ENCODE data around the gene KCNA2. TPM values are rescaled to one million over a fixed set of nuclear protein-coding genes. Genes with fewer than 3 reads are reported as not detected.

Gene KCNA2
- total and polyA plus RNA-seq, 2 donors (not counting 1 experiment from before 2014, with no cell fraction given), result 0.39 to 0.59 TPM

DNA sequence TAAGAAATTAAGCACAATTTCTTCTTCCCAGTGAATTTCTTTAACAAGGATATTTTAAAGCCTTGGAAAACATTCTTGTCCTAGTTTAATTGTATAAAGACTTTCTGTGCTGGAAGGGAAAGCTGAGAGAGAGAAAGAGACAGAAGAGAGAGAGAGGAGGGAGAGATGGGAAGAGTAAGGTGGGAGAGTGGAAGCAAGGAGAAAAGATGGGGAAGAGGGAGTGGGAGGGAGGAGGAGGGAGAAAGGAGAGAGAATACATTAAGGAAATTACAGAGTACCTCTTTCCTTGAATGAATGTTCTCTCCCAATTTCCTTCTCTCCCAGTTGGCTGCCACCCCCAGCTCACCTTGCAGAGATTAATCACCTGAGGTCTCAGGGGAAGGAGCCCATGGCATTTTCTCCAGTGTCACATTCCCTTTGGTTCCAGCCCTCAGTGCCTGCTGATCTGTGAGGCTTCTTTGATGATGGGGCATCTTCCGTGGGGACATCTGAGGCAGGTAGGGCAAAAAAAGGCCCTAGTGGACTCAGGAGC, 54.8 kb downstream of the KCNA2 start:
- H3K4me1 Mint-ChIP-seq, result peaks cover 4% of the 10 kb centered on the region
- intact Hi-C loops (cut with micrococcal nuclease), result no loop called here
- ATAC-seq (ENCODE audit: low read depth), result no peak
- Histone ChIP-seq H3K27ac (ENCODE audit: low read length in 2 of 2) (no peak overlapping the region), H2AFZ (ENCODE audit: insufficient read depth, low read depth, low read length, poor library complexity, severe bottlenecking) (no peak overlapping the region), H3K4me1 (ENCODE audit: control insufficient read depth in 2 of 2, insufficient read depth in 2 of 2, low read length in 2 of 2) (peaks cover 9 to 12% of the 10 kb centered on the region in 2 donors), H3K4me2 (replicated peaks; ENCODE audit: low read depth, low read length, poor library complexity, severe bottlenecking) (no peak overlapping the region), H3K27me3 (replicated peaks in 1 of 4; ENCODE audit: control extremely low read depth in 1 of 4, control insufficient read depth in 3 of 4, insufficient read depth in 4 of 4, low read length in 3 of 4) (peaks cover 0 to 50% (median 21%) of the 10 kb centered on the region in 4 experiments), H3K9me3 (ENCODE audit: control extremely low read depth in 1 of 3, control insufficient read depth in 2 of 3, insufficient read depth in 1 of 3, low read length in 2 of 3) (peaks cover 0 to 3% (median 0%) of the 10 kb centered on the region in 3 donors), H4K20me1 (ENCODE audit: control insufficient read depth, insufficient read depth, low read length, poor library complexity, severe bottlenecking) (no peaks in the 10 kb centered on the region), H3K9ac (ENCODE audit: low read length) (no peak overlapping the region), H3K36me3 (replicated peaks in 1 of 2; ENCODE audit: control extremely low read depth in 1 of 2, control insufficient read depth in 1 of 2, extremely low read depth in 1 of 2, insufficient read depth in 2 of 2, low read length in 1 of 2) (no peaks in the 10 kb centered on the region), H3K79me2 (ENCODE audit: control insufficient read depth, insufficient read depth, low read length) (no peaks in the 10 kb centered on the region), H3K4me3 (ENCODE audit: control extremely low read depth in 1 of 5, extremely low read depth in 1 of 5, insufficient read depth in 1 of 5, low read depth in 2 of 5, low read length in 4 of 5) (no peak overlapping the region)
- POLR2A ChIA-PET, result no interaction called here
- CTCF ChIA-PET, result no interaction called here
- peaks cover 74% of the 10 kb centered on the region for H3K27me3 Mint-ChIP-seq
- H3K27ac Mint-ChIP-seq, result no peak overlapping the region
- H3K4me3 Mint-ChIP-seq, result no peak overlapping the region
- no peaks in the 10 kb centered on the region for H3K9me3 Mint-ChIP-seq (ENCODE audit: insufficient read depth)
- no peak for TF ChIP-seq EZH2 (IDR thresholded peaks at IDR 0.05; ENCODE audit: borderline replicate concordance, insufficient read depth, low read depth, low read length, poor library complexity, severe bottlenecking)
- TF ChIP-seq, protein P1, sequence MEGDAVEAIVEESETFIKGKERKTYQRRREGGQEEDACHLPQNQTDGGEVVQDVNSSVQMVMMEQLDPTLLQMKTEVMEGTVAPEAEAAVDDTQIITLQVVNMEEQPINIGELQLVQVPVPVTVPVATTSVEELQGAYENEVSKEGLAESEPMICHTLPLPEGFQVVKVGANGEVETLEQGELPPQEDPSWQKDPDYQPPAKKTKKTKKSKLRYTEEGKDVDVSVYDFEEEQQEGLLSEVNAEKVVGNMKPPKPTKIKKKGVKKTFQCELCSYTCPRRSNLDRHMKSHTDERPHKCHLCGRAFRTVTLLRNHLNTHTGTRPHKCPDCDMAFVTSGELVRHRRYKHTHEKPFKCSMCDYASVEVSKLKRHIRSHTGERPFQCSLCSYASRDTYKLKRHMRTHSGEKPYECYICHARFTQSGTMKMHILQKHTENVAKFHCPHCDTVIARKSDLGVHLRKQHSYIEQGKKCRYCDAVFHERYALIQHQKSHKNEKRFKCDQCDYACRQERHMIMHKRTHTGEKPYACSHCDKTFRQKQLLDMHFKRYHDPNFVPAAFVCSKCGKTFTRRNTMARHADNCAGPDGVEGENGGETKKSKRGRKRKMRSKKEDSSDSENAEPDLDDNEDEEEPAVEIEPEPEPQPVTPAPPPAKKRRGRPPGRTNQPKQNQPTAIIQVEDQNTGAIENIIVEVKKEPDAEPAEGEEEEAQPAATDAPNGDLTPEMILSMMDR (IDR thresholded peaks at IDR 0.05), result no peak
- no peak for DNase-seq
- 86% methylated on average over 1 of the region's 1 CpG for WGBS (ENCODE audit: insufficient coverage)

DNA sequence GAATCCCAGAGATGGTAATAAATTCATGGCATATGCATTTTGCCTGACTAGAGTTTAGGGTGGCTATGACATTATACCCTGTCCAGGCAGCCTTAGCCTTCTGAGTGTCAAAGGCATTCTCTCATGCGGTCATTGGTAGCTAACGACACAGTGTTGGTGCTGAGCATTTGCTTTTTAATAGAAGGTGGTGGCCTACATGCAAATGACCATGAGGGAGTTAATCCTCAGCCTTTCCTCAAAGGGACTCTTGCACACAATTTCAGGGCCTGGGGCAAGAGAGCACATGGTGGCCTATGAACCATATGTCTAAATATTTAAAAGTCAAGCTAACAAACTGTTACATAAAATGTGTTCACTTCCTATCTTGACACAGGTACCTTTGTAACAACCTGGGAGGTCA, 56.3 kb downstream of the KCNA2 start:
- H3K4me2 ChIP-seq (replicated peaks; ENCODE audit: low read depth, low read length, poor library complexity, severe bottlenecking), result no peak overlapping the region
- H3K4me3 ChIP-seq (ENCODE audit: control extremely low read depth in 1 of 5, extremely low read depth in 1 of 5, insufficient read depth in 1 of 5, low read depth in 2 of 5, low read length in 4 of 5), result no peak overlapping the region
- H4K20me1 ChIP-seq (ENCODE audit: control insufficient read depth, insufficient read depth, low read length, poor library complexity, severe bottlenecking), result no peaks in the 10 kb centered on the region
- ATAC-seq (ENCODE audit: low read depth) (no peak), DNase-seq (no peak)
- peaks cover 0 to 36% (median 14%) of the 10 kb centered on the region in 4 experiments for H3K27me3 ChIP-seq (replicated peaks in 1 of 4; ENCODE audit: control extremely low read depth in 1 of 4, control insufficient read depth in 3 of 4, insufficient read depth in 4 of 4, low read length in 3 of 4)
- Mint-ChIP-seq H3K4me1 (no peaks in the 10 kb centered on the region), H3K9me3 (ENCODE audit: insufficient read depth) (no peaks in the 10 kb centered on the region), H3K27me3 (peaks cover 76% of the 10 kb centered on the region), H3K4me3 (no peak overlapping the region), H3K27ac (no peak overlapping the region)
- no peaks in the 10 kb centered on the region for H3K36me3 ChIP-seq (replicated peaks in 1 of 2; ENCODE audit: control extremely low read depth in 1 of 2, control insufficient read depth in 1 of 2, extremely low read depth in 1 of 2, insufficient read depth in 2 of 2, low read length in 1 of 2)
- TF ChIP-seq, protein P1 (IDR thresholded peaks at IDR 0.05), result no peak
- no peak for TF ChIP-seq EZH2 (IDR thresholded peaks at IDR 0.05; ENCODE audit: borderline replicate concordance, insufficient read depth, low read depth, low read length, poor library complexity, severe bottlenecking)
- WGBS (ENCODE audit: insufficient coverage), result no CpG with 5 or more reads among the region's 2 CpGs
- POLR2A ChIA-PET, result no interaction called here
- H3K9ac ChIP-seq (ENCODE audit: low read length), result no peak overlapping the region
- no peaks in the 10 kb centered on the region for H3K79me2 ChIP-seq (ENCODE audit: control insufficient read depth, insufficient read depth, low read length)
- no peak overlapping the region for H2AFZ ChIP-seq (ENCODE audit: insufficient read depth, low read depth, low read length, poor library complexity, severe bottlenecking)
- CTCF ChIA-PET, result interaction anchor here (1.3 kb wide), 1 partner anchor 231 kb away, joined by 3 read pairs; no protein-coding TSS in a partner anchor
- no peak overlapping the region for H3K27ac ChIP-seq (ENCODE audit: low read length in 2 of 2)
- H3K4me1 ChIP-seq (ENCODE audit: control insufficient read depth in 2 of 2, insufficient read depth in 2 of 2, low read length in 2 of 2), result peaks cover 1 to 2% of the 10 kb centered on the region in 2 donors
- H3K9me3 ChIP-seq (ENCODE audit: control extremely low read depth in 1 of 3, control insufficient read depth in 2 of 3, insufficient read depth in 1 of 3, low read length in 2 of 3), result no peaks in the 10 kb centered on the region
- intact Hi-C loops (cut with micrococcal nuclease), result no loop called here

Measured in B cell (primary cell).